A673 (cell line): ENCODE data around the gene SLC38A1.

ENCODE experiments used
- EZH2 ChIP-seq: fragments of 200-600 bp; sonication (generic); IDR thresholded peaks from 2 replicates; pipeline ENCODE4 v1.6.1; 2017; ENCODE audit warnings: borderline replicate concordance, low read depth, mild to moderate bottlenecking, mixed read lengths, antibody characterized with exemption, low read length; ENCODE audit not compliant: poor library complexity, severe bottlenecking
- TF ChIP-seq, protein P1 (sequence below): fragments of 300-800, 200-600 bp; sonication (generic); conservative IDR thresholded peaks from 2 replicates; pipeline ENCODE4 v1.5.1; 2017; ENCODE audit warnings: low read depth, mild to moderate bottlenecking, antibody characterized with exemption, low read length, moderate library complexity, mixed read lengths

DNA sequence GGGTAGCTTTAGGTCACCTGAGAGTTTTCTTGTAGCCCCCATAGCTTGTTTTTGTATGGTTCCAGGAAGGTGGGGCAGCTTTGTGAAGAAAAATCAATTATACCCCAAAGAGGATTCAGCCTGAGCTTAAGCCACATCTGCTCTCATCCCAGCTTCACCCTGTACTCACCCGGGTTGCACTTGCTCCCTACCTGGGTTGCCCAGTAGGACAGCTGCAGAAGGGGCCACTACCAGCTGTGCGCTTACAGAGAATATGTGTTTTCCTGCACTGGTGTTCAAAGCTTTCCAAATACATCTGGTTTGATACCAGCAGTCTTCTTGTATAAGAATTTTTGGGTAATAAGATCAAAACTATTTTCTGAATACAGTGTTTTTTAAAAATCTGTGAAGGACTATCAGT is 3.0 kb upstream of the SLC38A1 start:
- TF ChIP-seq, protein P1, sequence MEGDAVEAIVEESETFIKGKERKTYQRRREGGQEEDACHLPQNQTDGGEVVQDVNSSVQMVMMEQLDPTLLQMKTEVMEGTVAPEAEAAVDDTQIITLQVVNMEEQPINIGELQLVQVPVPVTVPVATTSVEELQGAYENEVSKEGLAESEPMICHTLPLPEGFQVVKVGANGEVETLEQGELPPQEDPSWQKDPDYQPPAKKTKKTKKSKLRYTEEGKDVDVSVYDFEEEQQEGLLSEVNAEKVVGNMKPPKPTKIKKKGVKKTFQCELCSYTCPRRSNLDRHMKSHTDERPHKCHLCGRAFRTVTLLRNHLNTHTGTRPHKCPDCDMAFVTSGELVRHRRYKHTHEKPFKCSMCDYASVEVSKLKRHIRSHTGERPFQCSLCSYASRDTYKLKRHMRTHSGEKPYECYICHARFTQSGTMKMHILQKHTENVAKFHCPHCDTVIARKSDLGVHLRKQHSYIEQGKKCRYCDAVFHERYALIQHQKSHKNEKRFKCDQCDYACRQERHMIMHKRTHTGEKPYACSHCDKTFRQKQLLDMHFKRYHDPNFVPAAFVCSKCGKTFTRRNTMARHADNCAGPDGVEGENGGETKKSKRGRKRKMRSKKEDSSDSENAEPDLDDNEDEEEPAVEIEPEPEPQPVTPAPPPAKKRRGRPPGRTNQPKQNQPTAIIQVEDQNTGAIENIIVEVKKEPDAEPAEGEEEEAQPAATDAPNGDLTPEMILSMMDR = no peak
- no peak for TF ChIP-seq EZH2
